Activated T-cell treated with anti-CD3 and anti-CD28 coated beads for 1 hour (primary cell): ENCODE measurements around the gene HTRA2.
A peak's percentile ranks its signal among the peaks of the same experiment; 100 is the strongest.

Experiments used
- DNase-seq: peaks from one replicate; pipeline ENCODE4 v3.0.0-alpha.2; 2020; ENCODE audit warnings: low read depth

The HTRA2 gene

GRCh38 chr2:74542978-74543377 lies 13.2 kb downstream of the HTRA2 start:
- no peak for DNase-seq

GRCh38 chr2:74544634-74545033 lies 14.9 kb downstream of the HTRA2 start:
- DNase-seq, result no peak

GRCh38 chr2:74546004-74546403 lies 16.3 kb downstream of the HTRA2 start:
- no peak for DNase-seq

GRCh38 chr2:74548285-74548899 lies 18.7 kb downstream of the HTRA2 start:
- DNase-seq, result no peak

- no peak for DNase-seq
These were observed 19.4 kb downstream of the HTRA2 start for GRCh38 chr2:74548900-74549826.

- DNase-seq, result no peak
These were observed 20.5 kb downstream of the HTRA2 start for GRCh38 chr2:74550231-74550630.

GRCh38 chr2:74551530-74551929 lies 21.8 kb downstream of the HTRA2 start:
- no peak for DNase-seq

- DNase-seq, result no peak
These were observed 22.5 kb downstream of the HTRA2 start for GRCh38 chr2:74551942-74552913.

- no peak for DNase-seq
These were observed 23.4 kb downstream of the HTRA2 start for GRCh38 chr2:74552914-74553811.

GRCh38 chr2:74553892-74554819 lies 24.4 kb downstream of the HTRA2 start, which contains the start of the genes DOK1 and LOXL3:
DOK1 (plus strand) TSS chr2:74554720; CDS start chr2:74554755, 35 bp downstream.
LOXL3 (minus strand) TSS chr2:74553942; CDS start chr2:74552634, 1,308 bp downstream.
- peak; percentile 75 for DNase-seq

- peak; percentile 28 for DNase-seq
These were observed 25.2 kb downstream of the HTRA2 start for GRCh38 chr2:74554820-74555531.

GRCh38 chr2:74555610-74556103 lies 25.9 kb downstream of the HTRA2 start:
- no peak for DNase-seq

GRCh38 chr2:74556159-74556558 lies 26.4 kb downstream of the HTRA2 start:
- DNase-seq, result no peak

- no peak for DNase-seq
These were observed 27.2 kb downstream of the HTRA2 start for GRCh38 chr2:74556831-74557370.

- DNase-seq, result no peak
These were observed 28.8 kb downstream of the HTRA2 start for GRCh38 chr2:74558284-74559230.

- no peak for DNase-seq
These were observed 30.2 kb downstream of the HTRA2 start for GRCh38 chr2:74559912-74560311.

- no peak for DNase-seq
These were observed 30.9 kb downstream of the HTRA2 start for GRCh38 chr2:74560591-74560990.
